NCI-H446 (cell line): ENCODE measurements around the gene XRRA1.

Experiments
- DNase-seq, 2 experiments: peaks; one replicate each; lab custom pipeline; 2025; lab: John Stamatoyannopoulos, UW

XRRA1 gene

GRCh38 chr11:74950374-74950969 is 1.6 kb upstream of the XRRA1 start:
- no peak for DNase-seq

DNA sequence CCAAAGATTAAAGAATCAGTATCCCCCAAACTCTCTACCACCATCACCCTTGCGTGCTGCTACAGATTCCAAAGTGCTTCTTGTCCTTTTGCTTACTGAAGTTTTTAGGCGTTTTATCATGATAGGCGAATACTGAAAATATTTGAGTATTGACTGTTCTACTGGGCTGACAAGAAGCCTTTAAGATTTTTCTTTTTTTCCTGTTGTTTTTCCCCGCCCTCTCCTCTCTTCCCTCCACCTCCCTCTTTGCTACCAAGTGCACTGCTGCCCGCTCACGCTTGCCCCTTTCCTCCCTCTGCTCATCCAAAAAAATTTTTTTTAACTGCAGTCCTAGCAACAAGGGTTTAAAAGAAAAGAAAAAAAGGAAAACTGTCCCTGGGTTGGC is 854 bp upstream of the XRRA1 start:
- no peak for DNase-seq

DNA sequence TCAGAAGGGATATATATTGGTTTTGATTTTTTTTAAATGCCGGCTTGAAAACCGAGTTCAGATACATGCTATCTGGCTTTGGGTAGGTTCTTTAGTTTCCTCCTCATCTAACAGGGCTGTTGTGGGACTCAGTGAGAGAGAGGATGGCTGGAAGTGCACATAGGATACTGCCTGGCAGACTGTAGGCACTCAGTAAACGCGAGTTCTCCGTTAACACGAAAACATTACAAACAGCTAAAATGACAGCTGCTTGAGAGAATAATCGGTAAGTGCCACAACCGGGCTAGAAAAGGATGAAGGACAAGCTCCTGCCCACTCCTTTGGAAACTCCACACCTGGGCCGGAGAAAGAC is 369 bp downstream of the XRRA1 start:
- peak in 1 of 2 experiments; percentile 51 for DNase-seq

- DNase-seq, result no peak
Measured at GRCh38 chr11:74942073-74942759, 6.7 kb downstream of the XRRA1 start.

- no peak for DNase-seq
Measured at GRCh38 chr11:74941492-74941891, 7.4 kb downstream of the XRRA1 start.

DNA sequence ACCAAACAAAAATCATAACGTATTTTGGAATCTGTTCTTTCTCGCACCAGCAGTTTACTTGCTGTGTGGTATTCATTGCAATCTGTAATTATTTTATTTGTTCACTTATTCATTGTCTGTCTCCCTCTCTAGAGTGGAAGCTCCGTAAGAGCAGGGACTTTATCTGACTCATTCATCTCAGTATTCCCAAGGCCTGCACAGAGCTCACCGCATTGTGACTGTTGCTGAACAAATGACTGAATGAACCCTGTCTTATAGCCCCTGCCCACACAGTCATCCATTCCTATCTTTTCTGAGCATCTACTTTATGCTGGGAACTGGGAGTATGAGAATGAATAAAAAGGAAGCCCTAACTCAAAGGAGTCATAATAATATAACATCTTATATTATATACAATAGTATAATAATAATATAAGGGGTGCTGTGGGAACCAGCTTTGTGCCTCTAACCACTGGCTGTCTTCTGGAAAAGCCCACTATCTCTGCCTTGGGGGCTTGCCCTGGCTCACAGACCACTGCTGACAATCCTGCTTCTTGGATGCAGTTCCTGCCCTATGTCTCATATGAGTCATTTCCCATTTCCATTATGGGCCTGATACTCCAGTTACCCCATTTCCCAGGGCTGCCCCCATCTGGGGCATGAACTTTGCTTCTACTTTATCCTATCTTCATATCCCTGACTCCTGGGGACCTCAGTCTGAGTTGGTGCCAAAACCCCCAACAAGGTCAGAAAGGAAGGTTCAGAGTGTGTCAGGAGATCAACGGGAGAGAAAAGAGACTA is 11.0 kb downstream of the XRRA1 start:
- no peak for DNase-seq

DNA sequence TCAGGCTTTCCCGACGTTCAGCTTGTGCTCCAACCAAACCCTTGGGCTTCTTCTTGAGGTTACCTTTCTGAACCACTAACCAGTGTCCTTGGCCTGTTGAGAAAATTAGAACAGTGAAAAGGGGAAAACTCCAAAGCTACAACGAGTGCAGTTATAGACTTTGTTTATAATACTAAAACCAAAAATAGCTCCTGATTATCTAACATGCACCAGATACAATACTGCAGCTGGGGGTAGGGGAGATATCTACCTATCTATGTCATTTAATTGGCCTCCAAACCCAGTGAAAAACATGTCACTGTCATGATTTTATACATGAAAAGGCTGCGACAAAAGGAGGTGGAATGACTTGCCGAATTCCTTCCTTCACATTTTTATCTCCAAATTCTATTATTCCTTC is 11.9 kb downstream of the XRRA1 start:
- DNase-seq, result no peak

DNA sequence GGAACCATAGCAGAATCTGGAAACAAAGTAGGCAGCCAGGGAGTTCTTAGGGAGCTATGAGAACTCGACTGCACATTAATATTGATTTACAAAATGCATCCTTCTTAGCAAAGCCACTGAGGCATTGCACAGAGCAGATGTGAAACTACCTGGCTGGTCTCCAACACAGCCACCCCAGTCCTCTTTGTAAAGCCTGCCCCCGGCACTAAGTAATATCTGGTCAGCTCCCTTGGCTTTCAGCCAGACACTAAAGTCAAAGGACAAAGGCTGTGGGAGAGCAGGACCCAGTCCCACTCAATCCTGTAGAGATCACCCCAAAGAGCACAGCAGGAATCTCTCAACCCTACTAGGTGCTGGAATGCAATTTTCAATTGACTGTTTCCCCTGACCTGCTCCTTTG is 12.8 kb downstream of the XRRA1 start:
- DNase-seq, result no peak

DNA sequence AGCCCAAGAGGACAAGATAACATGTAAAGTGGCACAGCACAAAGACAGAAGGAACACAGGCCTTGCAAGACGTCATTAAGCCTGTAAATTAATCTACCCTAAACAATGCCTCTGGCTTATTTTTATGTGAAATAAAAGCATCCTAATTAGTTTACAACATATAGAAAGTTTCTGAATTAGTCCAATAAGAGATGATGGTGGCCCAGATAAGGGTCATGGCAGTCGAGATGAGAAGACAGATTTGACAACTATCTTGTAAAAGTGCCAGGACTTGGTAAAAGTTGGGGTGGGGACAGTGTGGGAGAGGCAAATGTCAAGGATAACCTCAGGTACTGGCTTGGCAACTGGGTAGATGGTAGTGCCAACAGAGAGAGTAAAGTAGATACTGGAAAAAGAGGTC is 13.6 kb downstream of the XRRA1 start:
- no peak for DNase-seq

GRCh38 chr11:74933765-74934164 is 15.1 kb downstream of the XRRA1 start:
- DNase-seq, result no peak

GRCh38 chr11:74932797-74933196 is 16.1 kb downstream of the XRRA1 start:
- no peak for DNase-seq

DNA sequence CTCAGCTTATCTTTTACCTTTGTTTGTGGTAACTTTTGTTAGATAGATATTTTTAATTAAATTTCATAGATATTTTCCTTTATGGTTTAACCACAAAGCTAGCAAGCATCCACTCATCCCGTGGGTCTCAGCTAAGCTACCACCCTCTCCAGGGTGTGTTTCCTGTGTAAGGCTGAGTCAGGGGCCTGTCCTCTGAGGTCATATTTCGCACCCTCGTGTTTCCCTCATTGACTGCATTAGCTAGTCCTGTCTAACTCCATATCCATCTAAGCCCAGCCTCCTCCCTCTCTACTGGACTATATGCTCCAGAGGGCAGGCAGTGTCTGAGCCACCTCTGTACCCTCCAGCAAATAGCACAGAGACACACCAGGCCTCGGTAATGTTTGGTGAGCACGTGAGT is 16.7 kb downstream of the XRRA1 start:
- no peak for DNase-seq

GRCh38 chr11:74929431-74930363 is 19.2 kb downstream of the XRRA1 start:
- peak; percentile 85 to 91 for DNase-seq

GRCh38 chr11:74927496-74927895 is 21.4 kb downstream of the XRRA1 start:
- DNase-seq, result no peak

DNA sequence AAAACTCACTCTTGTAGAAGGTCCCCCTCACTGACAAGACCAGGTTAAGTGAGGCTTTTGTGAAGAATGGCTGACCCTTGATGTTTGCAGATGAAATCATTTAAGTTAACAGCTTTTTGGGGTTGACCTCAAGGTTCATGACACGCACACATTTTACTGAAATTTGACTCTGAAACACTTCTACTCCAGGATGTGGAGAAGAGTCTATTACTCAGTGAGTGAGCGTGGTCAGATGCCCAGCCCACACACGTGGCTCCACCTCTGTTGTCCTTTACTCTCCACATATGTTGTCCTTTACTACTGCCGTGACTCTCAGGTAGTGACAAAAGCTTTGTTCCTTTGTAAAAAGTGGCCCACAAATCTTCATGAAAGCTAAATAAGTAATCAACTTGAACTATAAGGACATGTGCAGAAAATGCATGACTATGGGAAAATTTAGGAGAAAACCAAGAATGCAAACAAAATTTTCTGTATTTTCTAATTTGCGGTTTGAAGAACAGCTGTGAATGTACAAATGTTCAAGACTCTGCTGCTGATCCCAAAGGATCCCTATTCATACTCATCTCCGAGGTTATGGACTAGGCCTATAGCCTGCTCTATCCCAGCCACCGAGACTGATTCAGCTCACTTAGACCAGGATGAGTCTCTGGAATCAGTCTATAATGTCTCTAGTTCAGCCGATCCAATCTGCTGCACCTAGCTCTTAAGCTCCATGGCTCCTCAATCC is 22.4 kb downstream of the XRRA1 start:
- no peak for DNase-seq

DNA sequence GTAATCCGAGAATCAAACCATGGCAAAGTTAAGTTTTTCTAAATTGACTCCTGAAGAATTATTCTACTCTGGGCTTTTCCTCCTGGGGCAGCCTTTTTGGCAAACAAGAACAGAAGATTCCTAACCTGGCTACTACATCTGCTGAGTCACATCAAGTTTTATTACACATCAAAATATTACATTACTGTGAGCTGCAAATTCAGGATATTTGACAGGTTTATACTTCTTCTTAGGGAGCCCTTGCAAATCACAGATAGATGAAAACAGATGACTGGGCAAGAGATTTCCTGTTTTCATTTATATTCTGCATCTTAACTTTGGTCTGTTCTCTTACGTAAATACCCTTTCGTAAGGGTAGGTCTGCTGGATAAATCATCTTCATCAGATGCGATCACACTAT is 23.6 kb downstream of the XRRA1 start:
- DNase-seq, result no peak

DNA sequence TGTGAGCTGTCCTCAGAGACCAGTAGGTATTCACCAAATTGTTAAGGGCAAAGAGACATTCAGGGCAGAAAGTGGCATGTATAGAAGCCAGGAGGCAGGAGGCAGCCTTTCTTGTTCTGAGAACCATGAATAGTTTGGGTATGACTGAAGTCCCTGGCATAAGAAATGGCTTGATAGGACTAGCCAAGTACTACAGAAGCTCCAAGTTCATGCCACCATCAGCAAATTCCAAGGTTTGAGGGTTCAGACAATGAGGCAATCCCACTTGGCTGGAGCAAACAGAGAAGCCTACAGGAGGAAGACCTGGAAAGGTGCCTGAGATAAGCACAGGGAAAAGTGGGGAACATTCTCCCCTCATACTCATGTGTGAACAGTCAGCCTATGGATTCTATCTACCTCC is 25.8 kb downstream of the XRRA1 start:
- DNase-seq, result no peak

DNA sequence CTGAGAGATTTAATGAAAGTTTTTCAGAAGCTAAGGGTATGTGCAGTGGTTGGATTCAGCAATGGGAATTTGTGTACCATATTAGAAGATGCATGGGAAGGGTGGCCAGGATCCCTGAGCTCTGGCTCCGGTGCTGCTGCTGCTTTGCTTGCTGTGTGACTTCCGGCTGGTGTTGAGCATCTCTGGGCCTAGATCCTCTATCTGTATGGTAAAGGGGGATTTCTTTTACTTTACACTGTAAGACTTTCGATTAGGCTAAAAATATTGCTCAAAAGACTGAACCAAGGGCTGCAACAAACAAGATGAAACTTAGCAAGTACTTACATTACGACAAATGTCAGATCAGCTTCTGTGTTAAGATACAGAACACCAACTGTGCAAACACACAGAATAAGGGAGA is 39.1 kb downstream of the XRRA1 start:
- no peak for DNase-seq

GRCh38 chr11:74909385-74909784 is 39.5 kb downstream of the XRRA1 start:
- no peak for DNase-seq

DNA sequence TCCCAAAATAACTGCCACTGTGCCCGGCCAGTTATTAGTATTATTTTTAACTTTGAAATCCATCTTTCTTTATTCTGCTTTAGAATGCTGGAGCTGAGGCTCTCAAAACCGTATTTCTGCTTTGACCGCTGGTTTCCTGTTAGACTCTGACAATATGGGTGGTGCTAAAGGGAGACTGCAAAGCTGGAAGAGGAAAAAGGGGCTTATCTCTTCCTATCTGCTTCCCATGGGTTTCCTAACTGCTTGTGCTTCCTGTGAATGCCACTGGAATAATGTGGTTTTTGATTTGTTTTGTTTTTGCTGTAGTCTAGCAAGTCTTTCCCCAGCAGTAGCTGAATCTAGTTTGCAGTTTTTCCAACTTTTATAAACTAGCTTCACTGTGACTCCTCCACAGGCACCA is 43.6 kb downstream of the XRRA1 start:
- no peak for DNase-seq

- DNase-seq, result no peak
Measured at GRCh38 chr11:74902342-74902741, 46.5 kb downstream of the XRRA1 start.

DNA sequence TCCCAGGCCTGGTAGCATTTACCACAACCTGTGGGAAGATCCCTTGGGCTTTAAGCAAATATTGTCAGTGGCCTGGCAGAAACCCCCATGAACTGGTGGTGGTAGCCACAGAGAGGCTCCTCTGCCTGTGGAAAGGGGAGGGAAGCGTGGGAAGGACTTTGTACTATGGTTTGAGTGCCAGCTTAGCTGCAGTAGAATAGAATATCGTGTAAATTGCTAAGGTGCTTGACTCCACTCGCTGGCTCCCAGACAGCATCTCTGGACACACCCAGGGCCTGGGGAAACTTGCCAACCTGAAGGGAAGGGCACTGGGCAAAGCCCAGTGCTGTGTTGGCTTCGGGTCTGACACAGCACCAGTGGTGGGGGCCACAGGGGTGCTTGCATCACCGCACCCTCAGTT is 52.6 kb downstream of the XRRA1 start:
- DNase-seq, result no peak
